HEK293T (cell line): ENCODE measurements around the gene TULP1.

Experiments
- CTCF ChIA-PET: fragments of 350-600 bp; formaldehyde crosslinking; extraction: SDS; loops from one replicate; lab custom pipeline; 2021; ENCODE audit warnings: antibody characterized with exemption, inconsistent platforms; lab: Yijun Ruan, JAX
- POLR2A ChIA-PET: fragments of 350-600 bp; formaldehyde crosslinking; extraction: SDS; loops from one replicate; lab custom pipeline; 2020; ENCODE audit warnings: antibody characterized with exemption, inconsistent platforms; lab: Yijun Ruan, JAX
- DNase-seq: peaks from one replicate; pipeline ENCODE4 v3.0.0; 2012; ENCODE audit warnings: mixed read lengths; ENCODE audit errors: extremely low spot score
- ARNT ChIP-seq: fragments of 450-650 bp; IDR thresholded peaks from 2 replicates; pipeline ENCODE4 v1.6.1; 2017; ENCODE audit warnings: mild to moderate bottlenecking
- BHLHE40 ChIP-seq: fragments of 450-650 bp; IDR thresholded peaks from 2 replicates; pipeline ENCODE4 v1.6.1; 2016; ENCODE audit warnings: mild to moderate bottlenecking, moderate library complexity, borderline replicate concordance
- CTBP1 ChIP-seq: fragments of 450-650 bp; IDR thresholded peaks from 2 replicates; pipeline ENCODE4 v1.6.1; 2016; ENCODE audit warnings: borderline replicate concordance
- ELF4 ChIP-seq: fragments of 450-650 bp; IDR thresholded peaks from 2 replicates; pipeline ENCODE4 v1.6.1; 2017; ENCODE audit warnings: antibody characterized with exemption
- FOXA1 ChIP-seq: fragments of 450-650 bp; IDR thresholded peaks from 2 replicates; pipeline ENCODE4 v1.6.1; 2016; ENCODE audit warnings: mild to moderate bottlenecking
- FOXK2 ChIP-seq: fragments of 450-650 bp; IDR thresholded peaks from 2 replicates; pipeline ENCODE4 v1.6.1; 2016; ENCODE audit warnings: mild to moderate bottlenecking
- FOXM1 ChIP-seq: fragments of 450-650 bp; IDR thresholded peaks from 2 replicates; pipeline ENCODE4 v1.6.1; 2017; ENCODE audit warnings: mild to moderate bottlenecking, borderline replicate concordance
- HDGF ChIP-seq: fragments of 450-650 bp; IDR thresholded peaks from 2 replicates; pipeline ENCODE4 v1.6.1; 2017; ENCODE audit warnings: antibody characterized with exemption, borderline replicate concordance
- L3MBTL2 ChIP-seq: fragments of 450-650 bp; conservative IDR thresholded peaks from 2 replicates; pipeline ENCODE4 v1.6.1; 2016; ENCODE audit warnings: mild to moderate bottlenecking
- LEF1 ChIP-seq: fragments of 450-650 bp; IDR thresholded peaks from 2 replicates; pipeline ENCODE4 v1.6.1; 2017; ENCODE audit warnings: mild to moderate bottlenecking, borderline replicate concordance
- NFRKB ChIP-seq: fragments of 450-650 bp; IDR thresholded peaks from 2 replicates; pipeline ENCODE4 v1.6.1; 2016; ENCODE audit warnings: mild to moderate bottlenecking, moderate library complexity
- PKNOX1 ChIP-seq: fragments of 450-650 bp; IDR thresholded peaks from 2 replicates; pipeline ENCODE4 v1.6.1; 2016
- SP1 ChIP-seq: fragments of 450-650 bp; IDR thresholded peaks from 2 replicates; pipeline ENCODE4 v1.6.1; 2017
- SUZ12 ChIP-seq: fragments of 450-650 bp; IDR thresholded peaks from 2 replicates; pipeline ENCODE4 v1.6.1; 2016; ENCODE audit warnings: mild to moderate bottlenecking
- TARDBP ChIP-seq: fragments of 450-650 bp; IDR thresholded peaks from 2 replicates; pipeline ENCODE4 v1.6.1; 2016
- ZNF384 ChIP-seq: fragments of 450-650 bp; IDR thresholded peaks from 2 replicates; pipeline ENCODE4 v1.6.1; 2016

The TULP1 gene

GRCh38 chr6:35449287-35449881 is 63.3 kb downstream of the TULP1 start:
- peak; percentile 78 for DNase-seq
- TF ChIP-seq NFRKB (no peak), PKNOX1 (no peak), FOXA1 (no peak), SUZ12 (no peak), FOXK2 (no peak), ARNT (no peak), BHLHE40 (no peak), HDGF (no peak), TARDBP (no peak), SP1 (no peak), ELF4 (no peak), LEF1 (no peak), L3MBTL2 (no peak), CTBP1 (no peak), ZNF384 (no peak), FOXM1 (no peak)
- CTCF ChIA-PET, result interaction anchor here (0.6 to 3.2 kb wide), 15 partner anchors 11 to 160 kb away, joined by 3 to 42 read pairs (median 4); partner anchors contain the start of genes DEF6, PPARD and RPL10A

DNA sequence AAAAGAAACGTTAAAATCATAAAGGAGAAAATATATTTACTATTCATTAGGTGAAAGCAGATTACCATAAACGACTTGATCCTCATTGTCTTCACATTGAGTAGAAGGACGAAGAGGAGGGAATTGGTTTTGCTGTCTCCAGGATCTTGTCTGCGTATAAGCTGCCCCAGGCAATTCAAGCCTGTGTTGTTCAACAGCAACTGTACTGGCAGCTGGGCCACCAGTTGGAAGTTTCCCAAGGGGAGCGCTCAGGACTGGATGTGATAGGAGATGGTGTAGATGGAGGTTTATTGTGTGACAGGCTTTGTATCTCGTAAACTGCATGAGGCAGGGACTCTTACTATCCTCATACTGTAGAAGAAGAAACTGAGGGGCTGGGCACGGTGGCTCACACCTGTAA is 64.5 kb downstream of the TULP1 start:
- ChIA-PET POLR2A (interaction anchor here (1.4 kb wide), 1 partner anchor 20 kb away, joined by 5 read pairs; the partner anchor contains the start of gene RPL10A), CTCF (interaction anchor here (1.5 to 1.8 kb wide), 2 partner anchors 116 to 151 kb away, joined by 4 to 11 read pairs; partner anchors contain the start of gene DEF6)
- TF ChIP-seq SP1 (no peak), NFRKB (no peak), L3MBTL2 (no peak), LEF1 (no peak), TARDBP (no peak), ARNT (no peak)
- DNase-seq, result no peak

More at GRCh38 chr6:35449287-35449881, 63.3 kb downstream of the TULP1 start:
- POLR2A ChIA-PET, result interaction anchor here (0.7 to 1.3 kb wide), 2 partner anchors 107 to 152 kb away, joined by 3 read pairs; partner anchors contain the start of genes DEF6 and PPARD
